Measurements from ENCODE around the gene PLEKHD1.
"Not testable (repeated sequence)": the region's sequence is repeated elsewhere in the genome, so short reads cannot be mapped to it uniquely, and the experiment has no call there.

PLEKHD1 gene

DNA sequence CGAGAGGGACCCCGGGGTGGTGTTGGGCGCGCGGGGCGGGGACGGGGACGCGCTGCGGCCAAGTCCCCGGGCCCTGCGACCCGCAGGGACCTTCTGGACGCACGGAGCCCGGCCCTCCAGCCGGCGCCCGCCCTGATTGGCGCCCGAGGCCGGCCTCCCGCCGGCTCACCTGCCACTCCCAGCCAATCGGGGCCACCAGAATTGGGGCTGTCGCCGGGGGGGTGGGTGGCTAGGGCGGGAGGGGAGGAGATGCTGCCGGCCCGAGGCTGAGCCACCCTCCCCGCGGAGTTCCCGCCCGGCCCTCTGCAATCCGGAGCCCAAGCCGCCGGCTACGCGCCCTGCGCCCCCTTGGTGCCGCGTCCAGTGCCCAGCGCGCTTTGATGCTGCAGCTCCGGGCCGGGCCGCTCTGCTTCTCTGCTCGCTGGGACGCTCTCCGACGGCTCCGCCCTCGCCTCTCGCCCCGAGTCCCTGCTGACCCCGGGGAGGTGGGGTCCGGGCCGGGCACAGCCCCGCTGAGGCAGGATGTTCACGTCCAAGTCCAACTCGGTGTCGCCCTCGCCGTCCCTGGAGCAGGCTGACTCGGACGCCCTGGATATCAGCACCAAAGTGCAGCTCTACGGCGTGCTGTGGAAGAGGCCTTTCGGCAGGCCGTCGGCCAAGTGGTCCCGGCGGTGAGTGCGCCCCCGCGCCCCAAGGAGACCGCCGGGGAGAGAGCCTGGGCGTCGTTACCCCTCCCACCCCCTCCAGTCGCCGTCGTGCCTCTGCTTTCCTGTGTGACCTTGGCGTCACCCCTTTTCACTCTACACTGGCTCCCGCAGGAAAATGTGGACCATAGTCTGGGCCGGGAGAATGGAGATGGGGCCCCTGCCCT, at the start of gene PLEKHD1:
PLEKHD1 (plus strand) TSS at position 285 of the 871 bp plus-strand sequence; CDS start at position 523, 238 bp downstream.
- DNase-seq, result no peak

DNA sequence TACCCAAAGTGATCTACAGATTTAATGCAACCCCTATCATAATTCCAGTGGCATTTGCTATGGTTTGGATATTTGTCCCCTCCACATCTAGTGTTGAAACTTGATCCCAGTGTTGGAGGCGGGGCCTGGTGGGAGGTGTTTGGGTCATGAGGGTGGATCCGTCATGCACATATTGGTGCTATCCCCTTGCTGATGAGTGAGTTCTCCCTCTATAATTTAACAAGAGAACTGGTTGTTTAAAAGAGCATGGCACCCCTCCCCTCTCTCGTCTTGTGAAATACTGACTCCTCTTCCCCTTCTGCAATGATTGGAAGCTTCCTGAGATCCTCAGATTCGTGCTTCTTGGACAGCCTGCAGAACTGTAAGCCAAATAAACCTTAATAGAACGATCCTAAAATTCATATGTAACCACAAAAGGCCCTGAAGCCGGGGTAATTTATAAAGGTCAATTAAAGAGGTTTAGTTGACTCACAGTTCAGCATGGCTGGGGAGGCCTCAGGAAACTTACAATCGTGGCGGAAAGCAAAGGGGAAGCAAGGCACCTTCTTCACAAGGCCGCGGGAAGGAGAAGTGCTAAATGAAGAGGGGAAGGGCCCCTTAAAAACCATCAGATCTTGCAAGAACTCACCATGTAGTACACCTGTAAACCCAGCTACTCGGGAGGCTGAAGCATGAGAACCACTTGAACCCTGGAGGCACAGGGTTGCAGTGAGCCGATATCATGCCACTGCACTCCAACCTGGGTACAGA, 44.8 kb upstream of the PLEKHD1 start:
- DNase-seq, result no peak

GRCh38 chr14:69441948-69442347, 42.6 kb upstream of the PLEKHD1 start:
- DNase-seq, result no peak

DNA sequence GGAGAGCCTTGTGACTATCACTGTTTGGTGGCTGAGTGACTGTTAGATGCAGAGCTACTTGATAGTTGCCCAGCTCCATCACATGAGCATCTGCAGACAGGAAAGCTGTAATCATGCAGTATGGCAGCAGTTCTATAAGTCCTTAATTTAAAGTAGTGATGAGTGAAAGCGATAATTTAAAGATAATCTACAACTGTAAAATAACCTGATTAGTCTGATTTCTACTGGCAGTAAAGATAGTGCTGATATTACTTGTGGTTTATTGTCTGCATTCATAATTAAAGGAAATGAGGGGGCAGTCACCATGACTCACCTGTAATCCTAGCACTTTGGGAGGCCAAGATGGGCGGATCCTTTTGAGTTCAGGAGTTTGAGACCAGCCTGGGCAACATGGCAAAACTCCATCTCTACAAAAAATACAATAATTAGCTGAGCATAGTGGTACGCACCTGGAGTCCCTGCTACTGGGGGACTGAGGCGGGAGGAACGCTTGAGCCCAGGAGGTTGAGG, 41.2 kb upstream of the PLEKHD1 start:
- DNase-seq, result no peak

DNA sequence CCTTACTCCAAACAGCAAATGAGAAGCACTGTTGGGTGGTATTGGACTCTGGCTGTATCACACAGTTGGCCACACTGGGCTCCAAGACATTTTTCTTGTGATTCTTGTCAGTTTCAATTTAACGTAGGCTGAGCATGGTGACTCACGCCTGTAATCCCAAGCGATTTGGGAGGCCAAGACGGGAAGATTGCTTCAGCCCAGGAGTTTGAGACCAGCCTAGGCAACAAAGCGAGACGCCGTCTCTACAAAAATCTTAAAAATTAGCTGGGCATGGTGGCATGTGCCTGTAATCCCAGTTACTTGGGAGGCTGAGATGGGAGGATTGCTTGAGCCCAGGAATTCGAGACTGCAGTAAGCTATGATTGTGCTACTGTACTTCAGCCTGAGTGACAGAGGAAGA, 35.3 kb upstream of the PLEKHD1 start:
- DNase-seq, result no peak

DNA sequence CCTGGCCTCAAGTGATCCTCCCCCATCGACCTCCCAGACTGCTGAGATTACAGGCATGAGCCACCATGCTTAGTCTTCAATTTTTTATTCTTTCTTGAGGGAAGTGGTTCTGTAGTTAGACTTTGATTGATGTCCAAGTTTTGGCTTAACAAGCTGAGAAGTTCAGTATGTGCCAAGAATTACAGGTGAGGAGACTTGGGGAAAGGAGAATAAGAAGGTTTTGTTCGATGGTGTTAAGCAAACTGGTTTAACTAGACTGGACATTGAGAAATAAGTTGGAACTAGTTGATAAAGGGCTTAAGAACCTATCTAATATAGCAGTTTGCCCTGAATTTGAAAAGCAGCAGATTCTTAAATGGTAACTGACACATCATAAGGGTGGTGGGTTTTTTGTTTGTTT, 32.6 kb upstream of the PLEKHD1 start:
- no peak for DNase-seq

DNA sequence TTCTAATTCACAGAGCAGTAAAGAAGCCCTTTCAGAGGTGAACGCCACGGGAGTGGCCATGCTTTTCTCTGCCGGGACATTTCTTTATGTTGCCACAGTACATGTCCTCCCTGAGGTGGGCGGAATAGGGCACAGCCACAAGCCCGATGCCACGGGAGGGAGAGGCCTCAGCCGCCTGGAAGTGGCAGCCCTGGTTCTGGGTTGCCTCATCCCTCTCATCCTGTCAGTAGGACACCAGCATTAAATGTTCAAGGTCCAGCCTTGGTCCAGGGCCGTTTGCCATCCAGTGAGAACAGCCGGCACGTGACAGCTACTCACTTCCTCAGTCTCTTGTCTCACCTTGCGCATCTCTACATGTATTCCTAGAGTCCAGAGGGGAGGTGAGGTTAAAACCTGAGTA, 26.2 kb upstream of the PLEKHD1 start:
- no peak for DNase-seq

DNA sequence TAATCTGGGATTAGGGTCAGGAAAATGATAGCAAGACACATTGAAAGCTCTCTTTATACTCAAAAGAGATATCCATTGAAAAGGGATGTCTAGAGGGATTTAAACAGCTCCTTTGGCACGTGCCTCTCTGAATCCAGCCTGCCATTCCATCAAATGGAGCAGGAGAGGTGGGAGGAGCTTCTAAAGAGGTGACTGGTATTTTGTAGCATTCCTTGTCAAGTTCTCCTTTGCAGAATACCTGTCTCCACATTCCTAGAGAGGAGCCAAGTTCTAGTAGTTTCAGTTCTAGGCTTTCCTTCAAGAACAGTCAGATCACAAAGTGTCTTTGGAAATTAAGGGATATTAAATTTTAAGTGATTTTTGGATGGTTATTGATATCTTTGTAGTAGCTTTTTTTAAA, 25.4 kb upstream of the PLEKHD1 start:
- no peak for DNase-seq

GRCh38 chr14:69460093-69460701, 24.3 kb upstream of the PLEKHD1 start:
- peak; percentile 60 for DNase-seq

- DNase-seq, result no peak
These were observed 20.1 kb upstream of the PLEKHD1 start for GRCh38 chr14:69464379-69464778.

GRCh38 chr14:69464829-69465228, 19.7 kb upstream of the PLEKHD1 start:
- no peak for DNase-seq

GRCh38 chr14:69468949-69469348, 15.6 kb upstream of the PLEKHD1 start:
- no peak for DNase-seq

DNA sequence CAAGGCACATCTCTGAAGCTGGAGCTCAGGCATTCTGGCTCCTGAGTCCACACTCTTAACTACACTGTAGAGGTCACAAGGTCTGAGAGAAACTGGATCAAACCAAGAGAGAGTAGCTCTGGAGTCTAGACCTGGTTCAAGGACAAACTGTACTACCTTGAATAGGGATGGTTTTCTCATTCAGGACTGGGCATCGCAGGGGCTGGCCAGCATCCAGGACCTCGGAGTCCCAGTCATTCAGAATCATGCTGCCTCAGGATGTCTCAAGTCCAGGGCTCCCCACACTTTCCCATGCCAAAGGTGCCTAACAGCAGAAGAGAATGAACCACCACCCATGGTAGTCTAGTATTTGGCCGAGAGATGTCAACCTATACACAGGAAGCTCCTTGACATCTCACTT, 13.1 kb upstream of the PLEKHD1 start:
- no peak for DNase-seq

GRCh38 chr14:69471916-69472315, 12.6 kb upstream of the PLEKHD1 start:
- no peak for DNase-seq

GRCh38 chr14:69473260-69473659, 11.3 kb upstream of the PLEKHD1 start:
- DNase-seq, result no peak

- DNase-seq, result no peak
These were observed 10.6 kb upstream of the PLEKHD1 start for GRCh38 chr14:69473946-69474345.

DNA sequence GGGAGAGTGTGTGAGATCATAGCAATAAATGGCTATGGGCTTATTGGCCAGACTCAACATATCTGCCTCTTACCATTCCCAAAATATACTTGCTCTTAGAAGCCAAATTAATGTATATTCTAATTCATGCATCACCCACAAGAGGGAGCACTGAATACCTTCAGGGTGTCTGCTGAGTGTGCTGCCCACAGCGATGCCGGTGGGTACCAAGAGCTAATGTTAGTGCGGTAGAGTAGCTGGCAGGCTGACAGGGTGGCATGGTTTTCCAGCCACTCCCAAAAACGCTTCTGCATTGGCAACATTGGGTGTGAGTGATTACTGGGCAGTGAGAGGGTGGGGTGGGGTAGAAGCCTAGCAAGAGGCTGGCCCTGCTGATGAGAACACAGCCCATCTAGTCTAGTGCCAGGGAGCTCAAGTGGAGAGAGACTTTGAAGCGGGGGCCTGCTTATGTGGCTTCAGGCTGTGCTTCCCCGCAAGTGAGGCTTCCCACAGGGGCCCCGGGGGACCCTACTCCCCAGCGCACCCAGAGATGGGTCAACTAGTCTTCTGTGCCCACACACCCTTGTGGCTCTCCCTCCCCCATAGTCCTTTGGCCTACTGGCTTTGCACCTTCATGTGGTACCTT, 9.2 kb upstream of the PLEKHD1 start:
- DNase-seq, result peak; percentile 2

- not testable (repeated sequence) for DNase-seq
These were observed 7.6 kb upstream of the PLEKHD1 start for GRCh38 chr14:69476824-69477450.

DNA sequence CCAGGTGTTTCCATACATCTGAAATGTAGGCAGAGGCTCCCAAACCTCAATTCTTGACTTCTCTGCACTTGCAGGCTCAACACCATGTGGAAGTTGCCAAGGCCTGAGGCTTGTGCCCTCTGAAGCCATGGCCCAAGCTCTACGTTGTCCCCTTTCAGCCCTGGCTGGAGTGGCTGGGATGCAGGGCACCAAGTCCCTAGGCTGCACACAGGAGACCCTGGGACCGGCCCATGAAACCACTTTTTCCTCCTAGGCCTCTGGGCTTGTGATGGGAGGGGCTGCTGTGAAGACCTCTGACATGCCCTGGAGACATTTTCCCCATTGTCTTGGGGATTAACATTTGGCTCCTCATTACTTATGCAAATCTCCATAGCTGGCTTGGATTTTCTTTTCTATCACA, 6.5 kb upstream of the PLEKHD1 start:
- DNase-seq, result not testable (repeated sequence)

DNA sequence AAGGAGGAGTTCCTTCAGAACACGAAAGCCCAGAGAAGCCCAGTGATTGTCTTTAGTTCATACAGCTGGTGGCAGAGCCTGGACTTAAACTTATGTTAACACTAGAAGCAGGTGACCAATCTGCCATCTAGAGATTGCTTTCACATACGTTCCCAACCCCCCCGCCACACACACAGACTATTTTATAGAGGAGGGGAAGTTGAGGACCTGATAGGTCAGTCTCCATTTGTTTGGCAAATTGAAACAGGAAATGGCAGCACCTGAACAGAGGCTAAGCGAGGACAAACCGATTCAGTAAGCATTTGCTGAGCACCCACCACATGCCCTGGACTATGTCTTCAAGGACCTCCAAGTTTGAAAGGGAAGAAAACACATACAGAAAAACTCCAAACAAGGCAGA, 4.8 kb upstream of the PLEKHD1 start:
- DNase-seq, result no peak

DNA sequence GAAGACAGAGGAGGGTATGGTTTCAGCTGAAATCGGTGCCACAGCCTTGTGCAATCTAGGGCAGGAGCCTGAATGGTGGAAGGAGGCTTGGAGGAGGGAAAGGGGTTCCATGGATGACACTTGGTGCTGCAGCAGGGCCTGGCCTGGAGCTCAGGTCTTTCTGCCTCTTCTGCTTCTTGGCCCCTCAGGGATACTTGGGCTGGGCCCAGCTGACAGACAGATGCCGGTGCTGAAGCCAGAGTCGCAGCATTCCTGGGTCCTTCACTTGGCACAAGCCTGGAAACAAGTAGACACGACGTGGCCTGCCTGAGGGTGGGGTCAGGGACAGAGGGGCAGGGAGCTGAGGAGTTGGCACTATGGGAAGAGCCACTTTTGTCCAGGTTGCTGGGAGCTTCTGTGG, 4.4 kb upstream of the PLEKHD1 start:
- no peak for DNase-seq

DNA sequence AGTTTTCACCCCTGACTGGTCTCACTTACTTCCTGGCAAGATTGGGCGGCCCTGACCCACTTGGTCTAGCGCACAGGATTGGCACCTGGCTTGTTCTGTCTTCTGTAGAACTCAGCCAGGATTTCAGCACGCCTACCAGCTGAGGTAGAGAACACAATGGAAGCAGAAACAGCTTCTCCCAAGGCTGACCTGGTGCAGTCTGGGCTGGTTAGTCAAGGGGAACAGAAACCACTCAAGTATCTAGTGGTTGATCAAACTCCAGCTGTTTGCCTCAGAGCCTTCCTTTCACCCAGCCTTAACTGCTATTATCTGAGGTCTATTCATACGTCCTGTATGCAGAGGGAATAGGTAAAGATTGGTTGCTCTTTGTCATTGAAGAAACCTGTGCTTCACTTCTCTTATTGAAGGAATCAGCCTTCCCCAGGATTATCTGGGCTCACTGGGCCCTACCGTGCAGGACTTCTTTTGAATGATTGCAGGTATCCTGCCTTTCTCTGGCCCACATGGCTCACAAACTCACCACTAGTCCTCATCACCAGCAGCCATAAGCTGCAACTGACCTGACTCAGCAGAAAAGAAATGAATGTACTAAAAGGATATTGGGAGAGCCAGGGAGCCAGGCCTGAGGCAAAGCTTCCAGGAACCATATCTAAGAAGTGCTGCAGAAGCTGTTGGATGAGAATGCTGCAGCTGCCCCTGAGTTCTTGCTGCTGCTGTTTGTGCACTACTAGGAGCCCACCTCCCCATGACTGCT, 2.5 kb upstream of the PLEKHD1 start:
- no peak for DNase-seq
